Activated CD4-positive, alpha-beta memory T cell treated with anti-CD3 and anti-CD28 coated beads for 36 hours (primary cell): ENCODE data around the gene SRPK3. TPM values are rescaled to one million over a fixed set of nuclear protein-coding genes. Genes with fewer than 3 reads are reported as not detected.

Experiments
- CTCF ChIA-PET: fragments of 350-600 bp; sonication (Branson Sonifier 250); formaldehyde crosslinking; loops from one replicate; lab custom pipeline; 2021; ENCODE audit warnings: antibody characterized with exemption, inconsistent platforms; lab: Charles Lee
- POLR2A ChIA-PET: fragments of 350-600 bp; sonication (Branson Sonifier 250); formaldehyde crosslinking; loops from one replicate; lab custom pipeline; 2021; ENCODE audit warnings: antibody characterized with exemption; lab: Charles Lee
- DNase-seq: peaks from one replicate; pipeline ENCODE4 v3.0.0-alpha.2; 2020
- H3K27ac Mint-ChIP-seq: one replicate; pipeline ENCODE4 v1.8.0; 2021; ENCODE audit warnings: mixed read lengths
- H3K27me3 Mint-ChIP-seq: one replicate; pipeline ENCODE4 v1.8.0; 2021; ENCODE audit warnings: mixed read lengths
- H3K36me3 Mint-ChIP-seq: one replicate; pipeline ENCODE4 v1.8.0; 2021; ENCODE audit warnings: mixed read lengths
- H3K4me1 Mint-ChIP-seq: one replicate; pipeline ENCODE4 v1.8.0; 2021; ENCODE audit warnings: low read depth, mixed read lengths
- H3K4me3 Mint-ChIP-seq: one replicate; pipeline ENCODE4 v1.8.0; 2021; ENCODE audit warnings: mild to moderate bottlenecking, mixed read lengths
- H3K9me3 Mint-ChIP-seq: one replicate; pipeline ENCODE4 v1.8.0; 2021; ENCODE audit warnings: mixed read lengths
- intact Hi-C: fragments of 100-400 bp; cut with micrococcal nuclease; formaldehyde crosslinking; loops from one replicate; pipeline ENCODE4 v1.15.1; 2023
- total RNA-seq, 2 experiments: library from RNA; stranded (reverse); gene quantifications; one replicate each; pipeline ENCODE4 v1.2.3, GENCODE V29; 2021

SRPK3 gene
- total RNA-seq, 2 experiments from 2014 or later, result not detected

DNA sequence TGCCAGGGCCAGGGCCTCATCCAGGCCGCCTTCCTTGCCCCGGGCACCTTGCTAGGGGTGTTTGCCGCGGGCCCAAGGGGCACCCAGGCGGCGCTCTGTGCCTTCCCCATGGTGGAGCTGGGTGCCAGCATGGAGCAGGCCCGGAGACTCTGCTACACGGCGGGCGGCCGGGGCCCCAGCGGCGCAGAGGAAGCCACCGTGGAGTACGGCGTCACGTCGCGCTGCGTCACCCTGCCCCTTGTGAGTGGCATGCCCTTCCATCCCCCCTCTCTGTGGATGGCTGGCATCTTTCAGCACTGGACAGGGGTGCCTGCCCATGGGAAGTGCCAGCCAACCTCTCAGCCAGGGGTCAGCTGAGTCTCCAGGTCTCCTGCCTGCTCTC is 13.2 kb upstream of the SRPK3 start:
- ChIA-PET CTCF (interaction anchor here (1.3 kb wide), 1 partner anchor 179 kb away, joined by 4 read pairs; no protein-coding TSS in a partner anchor), POLR2A (no interaction called here)
- Mint-ChIP-seq H3K4me1 (peaks cover 9% of the 10 kb centered on the region), H3K27ac (no peak overlapping the region), H3K27me3 (no peaks in the 10 kb centered on the region), H3K36me3 (no peaks in the 10 kb centered on the region), H3K4me3 (no peak overlapping the region), H3K9me3 (no peaks in the 10 kb centered on the region)
- DNase-seq, result no peak
- intact Hi-C loops, result no loop called here

DNA sequence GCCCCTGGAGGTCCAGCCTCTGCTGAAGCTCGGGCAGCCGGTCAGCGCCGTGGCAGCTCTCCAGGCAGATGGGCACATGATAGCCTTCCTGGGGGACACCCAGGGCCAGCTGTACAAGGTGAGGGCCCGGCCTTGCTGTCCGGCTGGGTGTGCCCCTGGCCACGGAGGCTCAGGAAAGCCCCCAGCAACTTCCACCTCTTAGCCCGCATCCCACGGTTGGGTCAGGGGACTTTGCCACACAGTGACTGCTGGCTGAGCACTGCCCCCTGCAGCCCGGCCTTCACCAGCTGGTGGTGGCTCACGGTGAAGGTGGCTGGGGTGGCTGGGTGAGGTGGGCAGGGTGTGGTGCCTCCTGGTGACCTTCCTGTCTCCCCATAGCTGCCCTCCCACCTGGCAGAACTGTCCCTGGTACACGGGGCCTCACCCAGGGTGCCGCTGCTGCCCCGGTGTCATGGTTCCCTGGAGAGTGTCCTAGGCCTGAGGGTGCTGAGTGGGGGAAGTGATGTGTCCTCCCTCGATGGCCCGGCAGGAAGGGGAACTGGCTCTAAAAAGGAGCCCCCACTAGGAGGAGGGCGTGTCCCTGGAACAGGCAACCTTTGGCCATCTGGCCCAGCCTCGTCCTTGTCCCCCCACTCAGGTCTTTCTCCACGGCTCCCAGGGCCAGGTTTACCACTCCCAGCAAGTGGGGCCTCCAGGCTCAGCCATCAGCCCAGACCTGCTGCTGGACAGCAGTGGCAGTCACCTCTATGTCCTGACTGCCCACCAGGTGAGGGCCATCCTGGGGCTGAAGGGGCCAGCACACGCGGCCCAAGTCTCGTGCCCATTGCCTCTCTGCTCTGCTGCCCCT is 12.3 kb upstream of the SRPK3 start:
- H3K4me3 Mint-ChIP-seq, result no peak overlapping the region
- intact Hi-C loops, result no loop called here

DNA sequence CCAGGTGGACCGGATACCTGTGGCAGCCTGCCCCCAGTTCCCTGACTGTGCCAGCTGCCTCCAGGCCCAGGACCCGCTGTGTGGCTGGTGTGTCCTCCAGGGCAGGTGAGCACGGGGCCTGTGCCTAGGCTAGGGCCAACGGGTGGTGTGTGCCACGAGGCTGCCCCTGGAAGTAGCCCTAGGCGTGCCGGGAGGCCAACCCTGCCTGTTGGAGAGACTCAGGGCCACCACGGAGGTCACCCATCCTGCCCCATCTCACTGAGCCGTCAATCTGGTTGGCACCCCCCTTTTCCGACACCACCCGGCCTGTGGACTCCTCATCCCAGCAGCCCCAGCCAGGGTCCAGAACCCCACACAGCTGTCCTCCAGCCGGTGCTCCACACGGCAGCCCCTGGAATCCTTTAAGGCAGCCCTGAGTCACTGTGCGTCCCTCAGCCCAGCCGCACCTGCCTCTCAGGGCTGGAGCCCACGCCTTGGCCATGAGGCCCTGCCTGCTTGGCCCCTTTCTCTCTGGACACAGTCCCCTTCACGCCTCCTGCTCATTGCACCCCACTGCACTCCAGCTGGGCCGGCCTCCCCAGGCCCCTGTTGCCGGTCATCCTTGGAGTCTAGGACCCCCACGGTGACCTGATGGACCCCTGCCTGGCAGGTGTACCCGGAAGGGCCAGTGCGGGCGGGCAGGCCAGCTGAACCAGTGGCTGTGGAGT is 11.5 kb upstream of the SRPK3 start:
- no peaks in the 10 kb centered on the region for H3K36me3 Mint-ChIP-seq
- CTCF ChIA-PET, result interaction anchor here (1.3 kb wide), 1 partner anchor 178 kb away, joined by 4 read pairs; no protein-coding TSS in a partner anchor
- H3K4me3 Mint-ChIP-seq, result no peak overlapping the region
- DNase-seq, result no peak
- H3K9me3 Mint-ChIP-seq, result no peaks in the 10 kb centered on the region
- POLR2A ChIA-PET, result no interaction called here
- H3K27ac Mint-ChIP-seq, result no peak overlapping the region
- intact Hi-C loops, result no loop called here
- H3K4me1 Mint-ChIP-seq, result peaks cover 6% of the 10 kb centered on the region
- no peaks in the 10 kb centered on the region for H3K27me3 Mint-ChIP-seq

More for the DNA sequence above, 12.3 kb upstream of the SRPK3 start:
- no peak for DNase-seq
- ChIA-PET CTCF (interaction anchor here (1.3 kb wide), 1 partner anchor 179 kb away, joined by 4 read pairs; no protein-coding TSS in a partner anchor), POLR2A (no interaction called here)
- Mint-ChIP-seq H3K27ac (no peak overlapping the region), H3K27me3 (no peaks in the 10 kb centered on the region), H3K36me3 (no peaks in the 10 kb centered on the region), H3K9me3 (no peaks in the 10 kb centered on the region), H3K4me1 (peaks cover 9% of the 10 kb centered on the region)

DNA sequence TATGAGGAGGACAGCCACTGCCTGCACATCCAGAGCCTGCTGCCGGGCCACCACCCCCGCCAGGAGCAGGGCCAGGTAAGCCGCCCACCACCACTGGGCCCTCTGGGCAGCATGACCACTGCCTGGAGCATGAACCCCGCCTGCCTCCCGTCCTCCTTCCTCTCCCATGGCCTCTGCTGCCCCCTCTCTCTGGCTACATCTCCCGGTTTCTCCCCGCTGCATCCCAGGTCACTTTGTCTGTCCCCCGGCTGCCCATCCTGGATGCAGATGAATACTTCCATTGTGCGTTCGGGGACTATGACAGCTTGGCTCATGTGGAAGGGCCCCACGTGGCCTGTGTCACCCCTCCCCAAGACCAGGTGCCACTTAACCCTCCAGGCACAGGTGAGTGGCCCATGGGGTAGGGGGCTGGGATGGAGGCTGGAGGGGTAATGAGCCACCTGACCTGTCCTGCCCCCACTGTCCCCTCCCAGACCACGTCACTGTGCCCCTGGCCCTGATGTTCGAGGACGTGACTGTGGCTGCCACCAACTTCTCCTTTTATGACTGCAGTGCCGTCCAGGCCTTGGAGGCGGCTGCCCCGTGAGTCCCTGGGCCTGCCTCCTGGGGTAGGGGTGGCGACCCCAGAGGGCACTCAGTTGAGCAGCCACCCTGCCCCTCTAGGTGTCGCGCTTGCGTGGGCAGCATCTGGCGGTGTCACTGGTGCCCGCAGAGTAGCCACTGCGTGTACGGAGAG is 10.8 kb upstream of the SRPK3 start:
- ChIA-PET POLR2A (no interaction called here), CTCF (no interaction called here)
- no peak overlapping the region for H3K4me3 Mint-ChIP-seq
- no peaks in the 10 kb centered on the region for H3K9me3 Mint-ChIP-seq
- no peak for DNase-seq
- H3K27ac Mint-ChIP-seq, result no peak overlapping the region
- intact Hi-C loops, result no loop called here
- H3K27me3 Mint-ChIP-seq, result no peaks in the 10 kb centered on the region
- H3K36me3 Mint-ChIP-seq, result no peaks in the 10 kb centered on the region
- peaks cover 6% of the 10 kb centered on the region for H3K4me1 Mint-ChIP-seq

DNA sequence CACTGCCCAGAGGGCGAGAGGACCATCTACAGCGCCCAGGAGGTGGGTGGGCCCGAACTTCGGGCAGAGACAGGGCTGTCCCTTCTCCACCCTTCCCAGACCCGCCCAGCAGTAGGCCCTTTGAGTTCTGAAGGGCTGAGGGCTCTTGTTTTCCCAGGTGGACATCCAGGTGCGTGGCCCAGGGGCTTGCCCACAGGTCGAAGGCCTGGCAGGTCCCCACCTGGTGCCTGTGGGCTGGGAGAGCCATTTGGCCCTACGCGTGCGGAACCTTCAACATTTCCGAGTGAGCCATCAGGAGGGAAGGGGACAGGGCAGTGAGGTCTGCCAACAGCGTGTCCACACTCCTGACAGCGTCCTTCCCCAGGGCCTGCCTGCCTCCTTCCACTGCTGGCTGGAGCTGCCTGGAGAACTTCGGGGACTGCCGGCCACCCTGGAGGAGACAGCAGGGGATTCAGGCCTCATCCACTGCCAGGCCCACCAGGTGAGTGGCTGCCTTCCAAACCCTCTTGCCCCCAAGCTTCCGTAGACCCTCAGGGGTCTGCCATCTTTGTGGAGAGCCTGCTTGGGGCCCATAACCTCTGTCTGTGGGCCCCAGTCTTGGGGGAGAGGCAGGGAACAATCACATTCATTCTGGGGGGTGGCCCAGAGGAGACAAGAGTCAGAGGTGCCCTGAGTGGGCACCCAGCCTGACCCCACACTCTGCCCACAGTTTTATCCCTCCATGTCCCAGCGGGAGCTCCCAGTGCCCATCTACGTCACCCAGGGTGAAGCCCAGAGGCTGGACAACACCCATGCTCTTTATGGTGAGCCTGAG is 10.0 kb upstream of the SRPK3 start:
- no peak overlapping the region for H3K27ac Mint-ChIP-seq

DNA sequence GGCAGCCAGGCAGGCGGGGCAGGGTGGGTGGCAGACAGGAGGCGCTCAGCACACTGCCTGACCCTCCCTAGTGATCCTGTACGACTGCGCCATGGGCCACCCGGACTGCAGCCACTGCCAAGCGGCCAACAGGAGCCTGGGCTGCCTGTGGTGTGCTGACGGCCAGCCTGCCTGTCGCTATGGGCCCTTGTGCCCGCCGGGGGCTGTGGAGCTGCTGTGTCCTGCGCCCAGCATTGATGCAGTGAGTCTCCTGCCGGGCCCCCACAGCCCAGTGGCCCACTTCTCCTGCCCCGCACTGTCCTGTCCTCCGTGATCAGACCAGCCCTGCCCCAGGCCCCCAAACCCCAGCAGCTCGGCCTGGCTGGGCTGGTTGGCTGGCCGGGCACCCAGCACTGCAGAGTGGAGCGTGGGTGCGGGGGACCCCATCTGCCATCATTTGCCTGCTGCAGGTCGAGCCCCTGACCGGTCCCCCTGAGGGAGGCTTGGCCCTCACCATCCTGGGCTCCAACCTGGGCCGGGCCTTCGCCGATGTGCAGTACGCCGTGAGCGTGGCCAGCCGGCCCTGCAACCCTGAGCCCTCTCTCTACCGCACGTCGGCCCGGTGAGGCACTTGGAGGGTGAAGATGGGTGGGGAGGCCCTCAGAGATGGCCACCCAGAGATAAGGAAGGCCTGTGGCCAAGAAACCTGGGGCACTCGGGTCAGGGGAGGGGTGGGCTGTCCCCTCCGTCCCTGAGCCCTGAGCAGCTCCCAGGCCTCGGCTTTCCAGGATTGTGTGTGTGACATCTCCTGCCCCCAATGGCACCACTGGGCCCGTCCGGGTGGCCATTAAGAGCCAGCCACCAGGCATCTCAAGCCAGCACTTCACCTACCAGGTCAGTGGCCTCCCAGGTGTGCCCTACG is 9.2 kb upstream of the SRPK3 start:
- H3K4me3 Mint-ChIP-seq, result no peak overlapping the region
- no peaks in the 10 kb centered on the region for H3K27me3 Mint-ChIP-seq
- peaks cover 2% of the 10 kb centered on the region for H3K4me1 Mint-ChIP-seq
- ChIA-PET POLR2A (no interaction called here), CTCF (no interaction called here)
- intact Hi-C loops, result no loop called here
- H3K27ac Mint-ChIP-seq, result no peak overlapping the region
- no peaks in the 10 kb centered on the region for H3K36me3 Mint-ChIP-seq
- no peak for DNase-seq
- H3K9me3 Mint-ChIP-seq, result no peaks in the 10 kb centered on the region

More for the DNA sequence above, 10.0 kb upstream of the SRPK3 start:
- ChIA-PET CTCF (no interaction called here), POLR2A (no interaction called here)
- Mint-ChIP-seq H3K27me3 (no peaks in the 10 kb centered on the region), H3K36me3 (no peaks in the 10 kb centered on the region), H3K9me3 (no peaks in the 10 kb centered on the region), H3K4me1 (peaks cover 6% of the 10 kb centered on the region), H3K4me3 (no peak overlapping the region)
- intact Hi-C loops, result no loop called here
- DNase-seq, result no peak

DNA sequence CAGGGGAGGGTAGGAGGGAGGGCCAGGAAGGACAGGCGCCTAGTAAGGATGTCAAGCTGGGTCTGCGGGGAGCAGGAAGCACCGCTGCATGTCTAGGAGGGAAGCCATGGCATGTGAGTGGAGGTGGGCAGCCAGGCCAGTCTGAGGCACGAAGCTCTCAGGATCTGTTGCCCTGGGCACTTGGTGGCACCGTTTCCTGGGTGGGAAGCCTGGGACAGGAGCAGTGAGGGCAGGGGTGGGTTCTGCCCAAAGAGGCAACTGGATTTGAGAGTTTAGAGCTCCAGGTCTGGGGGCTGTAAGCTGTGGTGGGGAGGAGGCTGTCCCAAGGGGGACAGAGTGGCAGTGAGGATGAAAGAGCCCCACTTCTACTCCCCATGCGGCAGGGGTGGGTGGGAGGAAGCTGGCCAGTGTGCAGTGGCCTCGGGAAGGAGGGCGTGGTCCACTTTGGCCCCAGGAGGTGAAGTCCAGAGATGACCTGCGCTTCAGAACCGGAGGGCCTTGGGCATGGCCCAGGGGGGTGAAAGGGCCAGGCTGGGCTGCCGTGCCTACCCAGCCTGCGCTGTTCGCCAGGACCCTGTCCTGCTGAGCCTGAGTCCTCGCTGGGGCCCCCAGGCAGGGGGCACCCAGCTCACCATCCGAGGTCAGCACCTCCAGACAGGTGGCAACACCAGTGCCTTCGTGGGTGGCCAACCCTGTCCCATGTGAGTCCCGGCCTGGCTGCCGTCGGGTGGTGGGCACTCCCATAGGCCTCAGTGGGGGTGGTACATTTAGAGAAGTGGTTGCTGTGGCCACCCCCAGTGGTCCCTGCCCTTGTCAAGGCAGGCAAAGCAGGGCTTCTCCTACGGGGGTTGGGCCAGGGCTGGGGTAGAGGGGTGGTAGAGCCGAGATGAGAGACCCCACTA is 8.3 kb upstream of the SRPK3 start:
- H3K4me3 Mint-ChIP-seq, result no peak overlapping the region
- DNase-seq, result no peak
- H3K27me3 Mint-ChIP-seq, result no peaks in the 10 kb centered on the region
- ChIA-PET POLR2A (no interaction called here), CTCF (no interaction called here)
- no peak overlapping the region for H3K27ac Mint-ChIP-seq
- intact Hi-C loops, result no loop called here
- no peaks in the 10 kb centered on the region for H3K9me3 Mint-ChIP-seq
- H3K4me1 Mint-ChIP-seq, result no peaks in the 10 kb centered on the region
- H3K36me3 Mint-ChIP-seq, result no peaks in the 10 kb centered on the region

DNA sequence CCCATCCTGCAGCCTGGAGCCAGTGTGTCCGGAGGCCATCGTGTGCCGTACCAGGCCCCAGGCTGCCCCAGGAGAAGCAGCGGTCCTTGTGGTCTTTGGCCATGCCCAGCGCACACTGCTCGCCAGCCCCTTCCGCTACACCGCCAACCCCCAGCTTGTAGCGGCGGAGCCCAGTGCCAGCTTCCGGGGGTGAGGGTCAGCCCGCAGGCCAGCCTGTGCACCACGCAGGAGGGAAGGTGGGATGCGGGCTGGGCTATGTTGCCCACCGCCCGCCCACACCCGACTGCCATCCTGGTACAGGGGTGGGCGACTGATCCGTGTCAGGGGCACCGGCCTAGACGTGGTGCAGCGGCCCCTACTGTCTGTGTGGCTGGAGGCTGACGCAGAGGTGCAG is 7.6 kb upstream of the SRPK3 start:
- intact Hi-C loops, result no loop called here
- Mint-ChIP-seq H3K4me3 (no peak overlapping the region), H3K36me3 (no peaks in the 10 kb centered on the region), H3K4me1 (no peaks in the 10 kb centered on the region), H3K9me3 (no peaks in the 10 kb centered on the region), H3K27me3 (no peaks in the 10 kb centered on the region), H3K27ac (no peak overlapping the region)
- CTCF ChIA-PET, result no interaction called here
- POLR2A ChIA-PET, result no interaction called here
- no peak for DNase-seq

DNA sequence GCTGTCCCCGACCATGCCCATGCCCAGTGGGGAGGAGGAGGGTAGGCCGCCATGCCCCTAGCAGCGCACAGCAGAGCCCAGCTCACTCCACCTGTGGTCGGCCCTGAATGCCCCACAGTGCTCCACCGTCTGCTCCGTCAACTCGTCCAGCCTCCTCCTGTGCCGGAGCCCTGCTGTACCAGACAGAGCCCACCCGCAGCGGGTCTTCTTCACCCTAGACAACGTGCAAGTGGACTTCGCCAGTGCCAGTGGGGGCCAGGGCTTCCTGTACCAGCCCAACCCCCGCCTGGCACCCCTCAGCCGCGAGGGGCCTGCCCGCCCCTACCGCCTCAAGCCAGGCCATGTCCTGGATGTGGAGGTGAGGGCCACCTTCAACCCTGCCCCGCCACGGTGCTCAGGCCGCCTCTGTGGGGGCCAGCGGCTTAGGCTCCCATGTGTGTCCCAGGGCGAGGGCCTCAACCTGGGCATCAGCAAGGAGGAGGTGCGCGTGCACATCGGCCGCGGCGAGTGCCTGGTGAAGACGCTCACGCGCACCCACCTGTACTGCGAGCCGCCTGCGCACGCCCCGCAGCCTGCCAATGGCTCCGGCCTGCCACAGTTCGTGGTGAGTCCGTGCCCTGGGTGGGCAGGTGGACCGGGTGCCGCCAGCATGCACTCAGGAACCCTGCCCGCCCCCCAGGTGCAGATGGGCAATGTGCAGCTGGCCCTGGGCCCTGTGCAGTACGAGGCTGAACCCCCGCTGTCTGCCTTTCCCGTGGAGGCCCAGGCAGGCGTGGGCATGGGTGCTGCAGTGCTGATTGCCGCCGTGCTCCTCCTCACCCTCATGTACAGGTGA is 6.9 kb upstream of the SRPK3 start:
- Mint-ChIP-seq H3K27me3 (no peaks in the 10 kb centered on the region), H3K27ac (no peak overlapping the region), H3K4me1 (no peaks in the 10 kb centered on the region), H3K36me3 (no peaks in the 10 kb centered on the region), H3K9me3 (no peaks in the 10 kb centered on the region), H3K4me3 (no peak overlapping the region)
- CTCF ChIA-PET, result no interaction called here
- DNase-seq, result no peak
- POLR2A ChIA-PET, result no interaction called here
- intact Hi-C loops, result no loop called here
